Activated T-cell treated with anti-CD3 and anti-CD28 coated beads for 48 hours (primary cell): ENCODE data around the gene POLA1.
A peak's percentile ranks its signal among the peaks of the same experiment; 100 is the strongest.
"Not testable (repeated sequence)": the region's sequence is repeated elsewhere in the genome, so short reads cannot be mapped to it uniquely, and the experiment has no call there.

Source experiments
- DNase-seq: peaks from one replicate; pipeline ENCODE4 v3.0.0-alpha.2; 2020; ENCODE audit warnings: low read depth

Gene POLA1

GRCh38 chrX:24693453-24694202 is at the start of gene POLA1:
TSS of gene POLA1 (plus strand) at chrX:24693918. CDS start at chrX:24693962, 44 bp downstream.
- DNase-seq: peak; percentile 81

DNA sequence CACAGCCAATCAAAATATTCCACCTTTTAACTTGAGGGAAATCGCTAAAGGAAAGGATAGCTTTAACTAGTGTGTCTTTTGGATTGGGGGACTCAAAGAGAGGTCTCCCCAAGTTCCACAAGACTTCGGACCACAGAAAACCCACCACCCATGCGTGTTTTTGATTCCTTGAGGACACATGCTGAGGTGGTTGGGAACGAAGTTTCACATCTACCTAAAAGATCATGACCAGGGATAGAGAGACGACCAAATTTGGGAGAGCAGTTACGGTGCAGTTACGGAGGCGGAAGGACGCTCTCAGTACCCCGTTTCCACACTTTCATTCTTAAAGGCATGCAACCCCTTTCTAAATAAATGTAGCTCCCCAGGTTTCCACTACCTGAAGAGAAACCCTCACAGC is 47.7 kb upstream of the POLA1 start:
- DNase-seq: no peak

DNA sequence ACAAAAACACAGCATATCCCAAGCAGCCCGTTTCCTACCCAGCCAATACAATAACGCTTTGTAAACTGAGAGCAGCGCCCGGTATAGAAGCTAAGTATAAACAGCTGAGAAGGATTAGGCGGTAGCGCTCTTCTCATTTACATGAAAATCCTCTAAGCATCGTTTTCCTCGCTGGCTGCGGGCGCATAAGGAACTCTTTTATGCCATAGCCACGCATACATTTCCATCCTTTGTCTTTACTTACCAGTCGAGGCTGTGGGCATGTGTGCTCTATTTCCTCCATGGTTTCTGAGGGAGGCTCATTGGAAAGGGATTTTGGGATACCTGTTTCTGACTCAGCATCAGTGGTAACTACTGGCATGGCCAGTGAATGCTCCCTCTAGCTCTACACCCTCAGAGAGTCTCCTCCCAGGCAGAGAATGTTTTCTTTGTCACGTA is 47.0 kb upstream of the POLA1 start:
- no peak for DNase-seq

DNA sequence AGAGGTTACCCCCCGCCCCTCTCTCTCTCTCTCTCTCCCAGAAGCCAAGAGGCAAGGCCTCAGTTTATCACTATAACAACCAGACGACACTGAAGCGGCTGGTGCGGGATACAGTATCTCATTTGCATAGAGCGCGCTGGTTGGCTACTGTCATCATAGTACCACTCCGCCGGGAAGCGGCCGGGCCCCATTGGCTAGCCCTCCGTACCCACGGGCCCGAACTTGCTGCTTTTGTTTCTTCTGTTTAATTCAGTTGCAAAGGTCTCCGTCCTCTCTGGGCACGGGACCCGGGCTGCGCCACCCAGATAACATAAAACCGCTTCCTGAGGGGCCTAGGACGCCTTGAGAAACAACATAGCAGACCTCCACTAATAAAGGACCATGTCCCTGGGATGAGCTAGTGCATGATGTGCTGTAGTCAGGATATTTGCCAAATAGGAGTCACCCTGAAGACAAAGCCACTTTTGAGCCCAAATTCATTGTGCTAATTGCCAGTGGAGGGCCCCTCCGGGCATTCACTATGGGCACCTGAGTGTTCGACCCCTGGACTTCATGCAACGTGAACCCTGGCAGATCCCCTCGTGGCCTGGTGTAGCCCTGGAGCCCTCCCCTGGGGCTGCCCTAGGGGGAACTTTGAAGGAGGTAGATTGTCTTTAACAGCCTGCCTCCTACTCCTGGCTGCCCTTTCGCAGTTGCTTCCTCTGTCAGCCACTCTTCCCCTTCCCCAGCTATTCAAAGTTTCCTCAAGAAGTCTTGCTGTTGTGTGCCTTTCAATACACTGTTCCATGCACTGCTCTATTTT is 46.3 kb upstream of the POLA1 start, which contains the start of gene PCYT1B:
Gene PCYT1B (minus strand): TSS at position 91 of the 802 bp plus-strand sequence. CDS start 242 bp downstream, outside the sequence.
- DNase-seq: peak; percentile 41

DNA sequence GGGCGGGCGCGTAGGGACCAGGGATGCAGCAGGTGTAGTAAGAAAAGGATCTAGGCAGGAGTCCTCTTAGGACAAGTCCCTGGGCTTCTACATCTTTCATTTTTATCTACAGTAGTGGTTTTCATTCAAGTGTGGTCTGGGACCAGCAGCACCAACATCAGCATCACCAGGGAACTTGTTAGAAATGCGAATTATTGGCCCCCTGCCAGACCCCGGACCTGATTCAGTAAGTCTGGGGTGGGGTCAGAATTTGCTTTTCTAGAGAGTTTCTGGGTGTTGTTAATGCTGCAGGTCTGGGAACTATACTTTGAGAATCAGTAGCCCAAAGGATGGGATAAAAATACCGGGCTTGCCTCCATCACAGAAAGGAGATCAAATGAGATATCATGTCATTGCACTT is 45.2 kb upstream of the POLA1 start:
- no peak for DNase-seq

- no peak for DNase-seq
Observed at GRCh38 chrX:24651783-24652182, 41.9 kb upstream of the POLA1 start.

DNA sequence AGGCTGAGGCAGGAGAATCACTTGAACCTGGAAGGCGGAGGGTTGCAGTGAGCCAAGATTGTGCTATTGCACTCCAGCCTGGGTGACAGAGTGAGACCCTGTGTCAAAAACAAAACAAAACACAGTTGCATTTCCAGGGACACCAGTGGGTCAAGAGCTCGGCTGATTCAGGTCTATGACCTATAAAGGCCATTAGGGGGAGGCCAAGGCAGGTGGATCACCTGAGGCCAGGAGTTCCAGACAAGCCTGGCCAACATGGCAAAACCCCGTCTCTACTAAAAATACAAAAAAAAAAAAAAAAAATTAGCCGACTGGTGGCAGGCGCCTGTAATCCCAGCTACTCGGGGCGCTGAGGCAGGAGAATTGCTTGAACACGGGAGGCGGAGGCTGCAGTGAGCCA is 38.0 kb upstream of the POLA1 start:
- DNase-seq: not testable (repeated sequence)

DNA sequence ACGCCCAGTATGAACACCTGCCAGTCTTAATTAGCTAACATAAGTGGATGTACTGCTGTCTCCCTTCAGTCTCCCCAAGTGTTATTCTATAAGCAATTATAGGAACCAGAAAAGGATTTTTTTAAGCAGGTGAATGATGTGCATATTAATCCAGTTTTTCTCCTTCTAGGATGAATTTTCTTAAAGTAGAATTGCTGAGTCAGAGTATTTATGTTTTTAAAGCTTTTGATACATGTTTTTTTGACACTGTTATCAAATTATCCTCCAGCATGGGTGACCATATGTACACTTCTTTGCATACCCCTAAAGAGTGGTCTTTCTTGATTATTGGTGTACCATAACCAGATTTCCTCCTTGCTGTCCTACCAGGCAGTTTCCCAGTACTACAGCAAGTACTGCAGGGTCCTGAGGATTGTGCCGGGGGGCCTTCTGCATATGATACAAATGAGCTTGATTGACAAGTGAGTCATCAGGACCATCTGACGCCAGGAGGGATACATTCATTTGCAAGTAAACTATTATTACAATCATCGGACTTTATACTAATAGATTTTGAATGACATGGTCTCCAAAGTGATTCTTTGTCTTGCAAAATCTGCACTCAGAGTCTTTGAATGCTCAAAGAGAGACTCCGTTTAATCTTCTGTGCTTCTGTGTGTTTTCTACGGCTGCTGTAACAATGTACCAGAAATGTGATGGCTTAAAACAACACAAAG is 35.9 kb upstream of the POLA1 start:
- DNase-seq: no peak

GRCh38 chrX:24658421-24658820 is 35.3 kb upstream of the POLA1 start:
- DNase-seq: no peak

DNA sequence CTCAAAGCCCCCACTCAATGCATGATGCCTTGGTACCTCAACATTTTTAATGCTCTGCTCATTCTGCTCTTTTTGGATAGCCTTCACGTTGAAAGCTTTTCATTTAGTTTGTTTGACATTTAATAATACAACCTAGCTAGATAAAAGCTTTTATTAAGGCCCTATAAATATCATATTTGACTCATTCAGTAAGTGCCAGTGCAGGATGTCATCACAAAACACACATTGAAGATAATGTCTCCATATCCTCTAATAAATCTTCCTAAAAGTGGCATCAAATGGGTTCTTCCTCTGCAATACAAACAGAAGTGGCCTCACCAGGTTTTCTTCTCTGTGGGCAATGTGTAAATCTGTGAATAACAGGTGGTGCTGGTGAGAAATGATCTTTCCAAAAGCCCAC is 34.6 kb upstream of the POLA1 start:
- DNase-seq: no peak

DNA sequence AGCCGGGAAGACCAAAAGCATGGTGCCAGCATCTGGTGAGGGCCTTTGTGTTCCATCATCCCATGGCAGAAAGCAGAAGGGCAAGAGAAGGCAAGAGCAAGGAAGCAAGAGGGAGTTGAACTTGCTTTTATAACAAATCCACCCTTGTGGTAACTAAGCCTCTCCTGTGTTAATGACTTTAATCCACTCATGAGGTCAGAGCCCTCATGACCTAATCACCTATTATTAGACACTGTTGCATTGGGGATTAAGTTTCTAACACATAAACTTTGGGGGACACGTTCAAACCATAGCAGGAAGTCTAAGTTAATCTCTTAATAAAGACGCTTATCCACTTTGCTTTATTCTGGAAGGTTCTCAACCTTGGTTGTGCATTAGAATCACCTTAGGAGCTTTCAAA is 34.1 kb upstream of the POLA1 start:
- DNase-seq: no peak

DNA sequence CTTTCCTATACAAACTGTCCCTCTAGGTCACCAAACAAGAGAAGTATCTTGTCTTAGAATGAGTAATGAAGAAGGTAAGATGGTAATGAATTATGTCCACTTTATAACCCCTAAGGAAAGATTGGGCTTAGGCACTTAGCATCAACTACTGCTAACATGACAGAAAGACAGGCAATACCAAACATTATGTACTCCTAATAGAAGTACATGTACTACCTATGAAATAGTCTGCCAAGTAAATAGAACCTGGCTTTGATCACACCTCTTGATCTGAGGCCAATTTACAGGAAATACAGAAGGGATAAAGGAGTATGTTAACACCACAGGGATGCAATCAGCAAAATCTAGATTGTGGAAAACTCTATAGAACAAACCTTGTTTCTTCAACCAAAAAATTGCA is 32.4 kb upstream of the POLA1 start:
- DNase-seq: no peak

- no peak for DNase-seq
Observed at GRCh38 chrX:24662352-24662751, 31.4 kb upstream of the POLA1 start.

DNA sequence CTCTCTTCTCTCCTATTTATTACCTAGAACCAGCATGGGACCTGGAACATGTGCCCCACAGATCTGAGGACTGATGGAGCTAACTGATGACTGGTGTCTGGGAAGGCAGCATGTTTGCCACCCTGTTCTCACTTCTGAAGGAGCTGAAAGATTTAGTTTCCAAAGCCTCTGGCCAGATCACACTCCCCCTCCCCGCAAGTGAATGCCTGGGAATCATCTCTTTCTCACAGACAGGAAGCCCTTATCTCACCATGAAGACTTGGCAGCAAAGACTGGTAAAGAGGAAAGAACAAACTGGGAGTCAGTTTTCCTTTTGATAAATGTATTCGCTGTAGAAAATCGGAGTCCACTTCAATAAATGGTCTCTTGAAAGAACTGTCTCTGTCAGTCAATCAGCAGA is 25.6 kb upstream of the POLA1 start:
- no peak for DNase-seq

- no peak for DNase-seq
Observed at GRCh38 chrX:24672701-24673190, 21.0 kb upstream of the POLA1 start.

- no peak for DNase-seq
Observed at GRCh38 chrX:24673424-24673823, 20.3 kb upstream of the POLA1 start.

GRCh38 chrX:24676403-24677024 is 17.2 kb upstream of the POLA1 start:
- no peak for DNase-seq

DNA sequence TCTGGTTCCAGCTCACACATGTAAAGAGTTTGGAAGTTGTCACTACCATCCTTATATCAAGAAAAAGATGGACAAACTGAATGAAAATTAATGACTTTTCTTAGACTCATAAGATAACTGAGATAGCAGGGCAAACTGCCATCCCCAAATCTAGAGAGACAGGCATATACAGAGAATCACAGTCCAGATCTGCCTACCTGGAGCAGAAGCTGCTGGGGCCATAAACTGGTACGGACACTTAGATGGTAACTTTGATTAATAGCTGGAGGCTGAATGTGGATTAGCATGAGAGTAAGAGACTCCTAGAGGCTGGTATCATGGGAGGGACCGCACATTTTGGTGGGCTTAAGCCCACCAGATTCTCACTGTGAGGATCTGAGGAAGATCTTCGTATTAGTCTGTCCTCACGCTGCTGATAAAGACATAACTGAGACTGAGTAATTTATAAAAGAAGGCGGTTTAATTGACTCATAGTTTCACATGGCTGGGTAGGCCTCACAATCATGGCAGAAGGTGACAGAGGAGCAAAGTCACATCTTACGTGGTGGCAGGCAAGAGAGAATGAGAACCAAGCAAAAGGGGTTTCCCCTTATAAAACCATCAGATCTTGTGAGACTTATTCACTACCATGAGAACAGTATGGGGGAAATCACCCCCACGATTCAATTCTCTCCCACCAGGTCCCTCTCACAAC is 10.8 kb upstream of the POLA1 start:
- no peak for DNase-seq

DNA sequence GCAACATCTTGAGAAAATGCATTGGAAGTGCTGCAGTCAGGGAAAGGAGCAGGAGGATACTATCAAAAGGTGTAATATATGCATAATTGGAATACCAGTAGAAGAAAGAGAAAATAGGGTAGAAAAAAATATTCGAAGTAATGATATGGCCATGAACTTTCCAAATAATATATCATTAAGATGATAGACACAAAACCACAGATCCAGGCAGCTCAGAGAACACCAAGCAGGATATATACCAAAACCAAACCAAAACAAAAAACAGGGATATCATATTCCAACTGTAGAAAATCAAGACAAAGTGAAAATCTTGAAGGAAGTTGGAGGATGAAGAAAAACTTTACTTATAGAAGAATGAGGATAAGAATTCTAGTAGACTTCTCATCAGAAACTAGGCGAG is 9.7 kb upstream of the POLA1 start:
- no peak for DNase-seq

DNA sequence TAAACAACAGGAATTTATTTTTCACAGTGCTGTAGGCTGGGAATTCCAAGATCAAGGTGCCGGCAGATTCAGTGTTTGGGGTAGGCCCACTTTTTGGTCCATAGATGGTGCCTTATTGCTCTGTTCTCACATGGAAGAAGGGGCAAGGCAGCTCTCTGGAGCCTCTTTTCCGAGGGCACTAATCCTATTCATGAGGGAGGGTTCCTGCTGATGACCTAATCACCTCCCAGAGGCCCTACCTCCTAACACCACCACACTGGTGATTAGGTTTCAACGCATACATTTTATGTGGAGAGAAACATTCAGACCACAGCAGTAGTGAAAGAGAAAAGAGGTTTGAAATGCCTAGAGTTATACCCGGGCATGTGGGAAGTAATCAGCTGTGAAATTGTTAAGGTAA is 1.4 kb upstream of the POLA1 start:
- no peak for DNase-seq

DNA sequence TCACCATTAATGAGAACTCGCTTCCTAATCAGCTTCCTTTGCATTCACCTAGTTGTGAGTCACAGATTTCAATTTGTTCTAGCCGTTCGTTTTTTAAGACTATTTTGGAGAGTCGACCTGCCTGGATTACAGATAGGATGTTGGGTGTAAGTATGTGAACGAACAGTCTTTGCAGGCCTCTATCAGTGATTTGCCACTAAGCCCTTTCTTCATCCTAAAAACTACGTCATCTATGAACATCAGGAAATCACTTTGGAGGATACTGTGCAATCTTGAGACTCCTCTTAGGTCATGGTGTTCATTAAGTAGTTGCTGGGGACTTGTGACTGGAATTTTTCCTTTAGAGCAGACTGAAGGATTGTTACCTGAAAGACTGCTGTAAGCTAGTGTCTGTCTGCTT is 1.1 kb downstream of the POLA1 start:
- DNase-seq: no peak
